ENCODE results near the gene DMAP1. TPM values are rescaled to one million over a fixed set of nuclear protein-coding genes. Genes with fewer than 3 reads are reported as not detected.

DMAP1 gene
- total RNA-seq, 2 experiments from 2014 or later, result 35.4 to 55.9 TPM

GRCh38 chr1:44267438-44267837, 54.2 kb downstream of the DMAP1 start:
- POLR2A ChIA-PET, result interaction anchor here (0.7 kb wide), 1 partner anchor 12 kb away, joined by 3 read pairs; no protein-coding TSS in a partner anchor
- H3K4me1 ChIP-seq (ENCODE audit: insufficient read depth, low read length, poor library complexity, severe bottlenecking), result no peaks in the 10 kb centered on the region

GRCh38 chr1:44268054-44268453, 54.8 kb downstream of the DMAP1 start:
- Histone ChIP-seq H3K27ac (ENCODE audit: low read depth, low read length, poor library complexity, severe bottlenecking) (no peak overlapping the region), H3K4me2 (ENCODE audit: low read length) (no peak overlapping the region), H2AFZ (ENCODE audit: low read length) (no peak overlapping the region), H4K20me1 (ENCODE audit: insufficient read depth, low read length) (no peaks in the 10 kb centered on the region), H3K9me2 (ENCODE audit: insufficient read depth, low read length) (no peaks in the 10 kb centered on the region), H3K4me3 (ENCODE audit: low read depth, low read length, poor library complexity, severe bottlenecking) (no peak overlapping the region), H3K4me1 (ENCODE audit: insufficient read depth, low read length, poor library complexity, severe bottlenecking) (no peaks in the 10 kb centered on the region), H3K36me3 (ENCODE audit: insufficient read depth, low read length) (no peaks in the 10 kb centered on the region), H3K79me2 (ENCODE audit: insufficient read depth, low read depth, low read length) (no peaks in the 10 kb centered on the region), H3K9me3 (ENCODE audit: low read length) (no peaks in the 10 kb centered on the region)
- TF ChIP-seq CTCF (conservative IDR thresholded peaks at IDR 0.05; ENCODE audit: low read length) (no peak), EZH2phosphoT487 (IDR thresholded peaks at IDR 0.05; ENCODE audit: borderline replicate concordance, low read depth, low read length) (no peak)
- no peak for DNase-seq (ENCODE audit: low spot score)
- intact Hi-C loops (cut with micrococcal nuclease; ENCODE audit: unreplicated experiment), result no loop called here
- BruUV-seq (replicated peaks), result no TSS peak
- ChIA-PET POLR2A (interaction anchor here (0.8 kb wide), 1 partner anchor 9 kb away, joined by 4 read pairs; no protein-coding TSS in a partner anchor), CTCF (ENCODE audit: unreplicated experiment) (no interaction called here)

More at GRCh38 chr1:44267438-44267837, 54.2 kb downstream of the DMAP1 start:
- H3K9me3 ChIP-seq (ENCODE audit: low read length), result no peaks in the 10 kb centered on the region
- H3K9me2 ChIP-seq (ENCODE audit: insufficient read depth, low read length), result no peaks in the 10 kb centered on the region
- intact Hi-C loops (cut with micrococcal nuclease; ENCODE audit: unreplicated experiment), result no loop called here
- H2AFZ ChIP-seq (ENCODE audit: low read length), result no peak overlapping the region
- no peaks in the 10 kb centered on the region for H4K20me1 ChIP-seq (ENCODE audit: insufficient read depth, low read length)
- H3K27ac ChIP-seq (ENCODE audit: low read depth, low read length, poor library complexity, severe bottlenecking), result no peak overlapping the region
- no TSS peak for BruUV-seq (replicated peaks)
- DNase-seq (ENCODE audit: low spot score), result no peak
- no peaks in the 10 kb centered on the region for H3K79me2 ChIP-seq (ENCODE audit: insufficient read depth, low read depth, low read length)
- no peaks in the 10 kb centered on the region for H3K36me3 ChIP-seq (ENCODE audit: insufficient read depth, low read length)
- H3K4me2 ChIP-seq (ENCODE audit: low read length), result no peak overlapping the region
- no peak for TF ChIP-seq CTCF (conservative IDR thresholded peaks at IDR 0.05; ENCODE audit: low read length)
- no peak for TF ChIP-seq EZH2phosphoT487 (IDR thresholded peaks at IDR 0.05; ENCODE audit: borderline replicate concordance, low read depth, low read length)
- no peak overlapping the region for H3K4me3 ChIP-seq (ENCODE audit: low read depth, low read length, poor library complexity, severe bottlenecking)
- CTCF ChIA-PET (ENCODE audit: unreplicated experiment), result no interaction called here

Small RNA genes within 50 kb of the gene (small RNA-seq; reads per million reads assigned to genes)
- not detected for gene AL035417.1

Other genes starting within 250 kb of the DMAP1 start
- gene DPH2, start 243.5 kb upstream of the DMAP1 start, total RNA-seq (2014; rRNA removed; shearing (Covaris generic)), result 42.1 and 45.6 TPM in 2 replicates
- gene DPH2, start 243.5 kb upstream of the DMAP1 start, total RNA-seq (2022), result 21.6 and 28.6 TPM in 2 replicates
- 62.0 and 97.1 TPM in 2 replicates for gene ATP6V0B, start 238.5 kb upstream of the DMAP1 start, total RNA-seq (2014; rRNA removed; shearing (Covaris generic))
- 58.9 and 68.4 TPM in 2 replicates for gene ATP6V0B, start 238.5 kb upstream of the DMAP1 start, total RNA-seq (2022)
- 1.4 and 1.9 TPM in 2 replicates for gene B4GALT2, start 234.3 kb upstream of the DMAP1 start, total RNA-seq (2014; rRNA removed; shearing (Covaris generic))
- 0.57 and 0.65 TPM in 2 replicates for gene B4GALT2, start 234.3 kb upstream of the DMAP1 start, total RNA-seq (2022)
- 1.9 and 8.9 TPM in 2 replicates for gene CCDC24, start 221.9 kb upstream of the DMAP1 start, total RNA-seq (2014; rRNA removed; shearing (Covaris generic))
- 4.6 and 9.2 TPM in 2 replicates for gene CCDC24, start 221.9 kb upstream of the DMAP1 start, total RNA-seq (2022)
- 7.0 and 8.2 TPM in 2 replicates for gene SLC6A9, start 182.0 kb upstream of the DMAP1 start, total RNA-seq (2014; rRNA removed; shearing (Covaris generic))
- 21.8 and 22.4 TPM in 2 replicates for gene SLC6A9, start 182.0 kb upstream of the DMAP1 start, total RNA-seq (2022)
- gene KLF17, start 94.7 kb upstream of the DMAP1 start, total RNA-seq (2014; rRNA removed; shearing (Covaris generic)), result not detected in 2 replicates
- gene KLF17, start 94.7 kb upstream of the DMAP1 start, total RNA-seq (2022), result not detected in 2 replicates
- gene KLF18, start 71.8 kb upstream of the DMAP1 start, total RNA-seq (2014; rRNA removed; shearing (Covaris generic)), result not detected in 2 replicates
- not detected in 2 replicates for gene KLF18, start 71.8 kb upstream of the DMAP1 start, total RNA-seq (2022)
- 47.4 and 53.3 TPM in 2 replicates for gene ERI3, start 141.8 kb downstream of the DMAP1 start, total RNA-seq (2014; rRNA removed; shearing (Covaris generic))
- 46.5 and 49.5 TPM in 2 replicates for gene ERI3, start 141.8 kb downstream of the DMAP1 start, total RNA-seq (2022)
- 85.5 and 107 TPM in 2 replicates for gene RNF220, start 191.8 kb downstream of the DMAP1 start, total RNA-seq (2014; rRNA removed; shearing (Covaris generic))
- gene RNF220, start 191.8 kb downstream of the DMAP1 start, total RNA-seq (2022), result 82.3 and 84.7 TPM in 2 replicates